Progenitor cell of endocrine pancreas (in vitro differentiated cells): ENCODE data around the gene GGNBP2. TPM values are rescaled to one million over a fixed set of nuclear protein-coding genes. Genes with fewer than 3 reads are reported as not detected.
"Not testable (repeated sequence)": the region's sequence is repeated elsewhere in the genome, so short reads cannot be mapped to it uniquely, and the experiment has no call there.

Experiments
- DNase-seq: peaks from one replicate; pipeline ENCODE4 v3.0.0; 2021; ENCODE audit warnings: low spot score; ENCODE audit not compliant: unreplicated experiment
- H3K27ac Mint-ChIP-seq: 2 replicates; pipeline ENCODE4 v1.8.0; 2021; ENCODE audit warnings: mild to moderate bottlenecking, moderate library complexity, mixed read lengths
- H3K27me3 Mint-ChIP-seq: 2 replicates; pipeline ENCODE4 v1.8.0; 2021; ENCODE audit warnings: mixed read lengths
- H3K36me3 Mint-ChIP-seq: 2 replicates; pipeline ENCODE4 v1.8.0; 2022; ENCODE audit warnings: mixed read lengths; ENCODE audit not compliant: insufficient read depth
- H3K4me1 Mint-ChIP-seq: 2 replicates; pipeline ENCODE4 v1.8.0; 2021; ENCODE audit warnings: low read depth, mixed read lengths
- H3K4me3 Mint-ChIP-seq: 2 replicates; pipeline ENCODE4 v1.8.0; 2021; ENCODE audit warnings: low read depth, mild to moderate bottlenecking, moderate library complexity, mixed read lengths
- H3K9me3 Mint-ChIP-seq: 2 replicates; pipeline ENCODE4 v1.8.0; 2021; ENCODE audit warnings: low read depth, mixed read lengths
- total RNA-seq: library from RNA; stranded (reverse); gene quantifications from 2 replicates; pipeline ENCODE4 v1.2.1, GENCODE V29; 2021
- TF ChIP-seq, protein P1 (sequence below): fragments of 200-600 bp; sonication (generic); IDR thresholded peaks from one replicate; pipeline ENCODE4 v1.5.0; 2021; ENCODE audit warnings: antibody characterized with exemption, mild to moderate bottlenecking; ENCODE audit not compliant: unreplicated experiment

GGNBP2 gene
- total RNA-seq, 1 donor from 2014 or later = 74.2 TPM

GRCh38 chr17:36505171-36505570, 39.5 kb upstream of the GGNBP2 start:
- Mint-ChIP-seq H3K4me1 (no peaks in the 10 kb centered on the region), H3K9me3 (no peaks in the 10 kb centered on the region), H3K27ac (no peak overlapping the region), H3K4me3 (no peak overlapping the region), H3K27me3 (no peaks in the 10 kb centered on the region), H3K36me3 (peaks cover 5% of the 10 kb centered on the region)
- TF ChIP-seq, protein P1, sequence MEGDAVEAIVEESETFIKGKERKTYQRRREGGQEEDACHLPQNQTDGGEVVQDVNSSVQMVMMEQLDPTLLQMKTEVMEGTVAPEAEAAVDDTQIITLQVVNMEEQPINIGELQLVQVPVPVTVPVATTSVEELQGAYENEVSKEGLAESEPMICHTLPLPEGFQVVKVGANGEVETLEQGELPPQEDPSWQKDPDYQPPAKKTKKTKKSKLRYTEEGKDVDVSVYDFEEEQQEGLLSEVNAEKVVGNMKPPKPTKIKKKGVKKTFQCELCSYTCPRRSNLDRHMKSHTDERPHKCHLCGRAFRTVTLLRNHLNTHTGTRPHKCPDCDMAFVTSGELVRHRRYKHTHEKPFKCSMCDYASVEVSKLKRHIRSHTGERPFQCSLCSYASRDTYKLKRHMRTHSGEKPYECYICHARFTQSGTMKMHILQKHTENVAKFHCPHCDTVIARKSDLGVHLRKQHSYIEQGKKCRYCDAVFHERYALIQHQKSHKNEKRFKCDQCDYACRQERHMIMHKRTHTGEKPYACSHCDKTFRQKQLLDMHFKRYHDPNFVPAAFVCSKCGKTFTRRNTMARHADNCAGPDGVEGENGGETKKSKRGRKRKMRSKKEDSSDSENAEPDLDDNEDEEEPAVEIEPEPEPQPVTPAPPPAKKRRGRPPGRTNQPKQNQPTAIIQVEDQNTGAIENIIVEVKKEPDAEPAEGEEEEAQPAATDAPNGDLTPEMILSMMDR = no peak
- no peak for DNase-seq

- Mint-ChIP-seq H3K27ac (no peak overlapping the region), H3K36me3 (peaks cover 5% of the 10 kb centered on the region), H3K27me3 (no peaks in the 10 kb centered on the region), H3K4me3 (no peak overlapping the region), H3K4me1 (no peaks in the 10 kb centered on the region), H3K9me3 (no peaks in the 10 kb centered on the region)
- DNase-seq = no peak
- TF ChIP-seq, protein P1 = no peak
These were observed 38.4 kb upstream of the GGNBP2 start for GRCh38 chr17:36506249-36506826.

DNA sequence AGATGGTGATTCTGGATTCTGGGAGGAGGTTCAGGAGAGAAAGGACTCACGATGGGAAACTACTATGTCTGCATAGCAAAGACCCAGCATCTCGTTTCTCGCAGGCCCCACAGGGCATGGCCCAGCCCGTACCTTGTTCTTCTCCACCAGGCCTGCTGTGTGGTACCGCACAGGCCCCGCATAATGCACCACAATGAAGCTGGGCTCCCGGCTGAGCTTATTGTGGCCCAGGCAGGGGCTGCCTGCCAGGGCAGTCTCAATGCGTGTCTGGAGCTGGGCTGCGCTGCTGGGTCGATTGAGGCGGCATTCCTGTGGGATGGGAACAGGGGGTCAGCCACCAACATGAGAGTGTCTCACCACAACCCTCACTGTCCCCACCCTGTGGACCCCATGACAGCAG, 37.9 kb upstream of the GGNBP2 start:
- TF ChIP-seq, protein P1 = no peak
- H3K36me3 Mint-ChIP-seq = peaks cover 5% of the 10 kb centered on the region
- no peaks in the 10 kb centered on the region for H3K27me3 Mint-ChIP-seq
- H3K4me3 Mint-ChIP-seq = no peak overlapping the region
- no peaks in the 10 kb centered on the region for H3K9me3 Mint-ChIP-seq
- DNase-seq = no peak
- no peaks in the 10 kb centered on the region for H3K4me1 Mint-ChIP-seq
- no peak overlapping the region for H3K27ac Mint-ChIP-seq

DNA sequence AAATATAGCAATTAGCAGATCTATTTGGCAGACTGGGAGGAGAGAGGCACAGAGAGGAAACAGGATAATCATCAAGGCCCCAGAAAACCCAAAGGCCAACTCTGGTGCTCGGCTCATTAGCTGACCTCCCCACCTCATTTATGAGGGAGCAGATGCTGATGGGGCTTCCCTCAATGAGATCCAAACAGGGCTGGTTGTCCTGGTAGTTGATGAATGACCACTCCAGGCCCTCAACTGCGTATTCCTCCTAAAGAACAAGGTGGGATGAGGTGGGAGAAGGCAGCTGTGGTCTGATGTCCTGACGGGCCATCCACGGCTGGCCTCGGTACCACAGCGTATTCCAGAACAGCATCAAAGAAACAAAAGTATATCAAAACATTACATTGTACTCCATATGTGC, 37.5 kb upstream of the GGNBP2 start:
- TF ChIP-seq, protein P1 = no peak
- H3K36me3 Mint-ChIP-seq = peaks cover 5% of the 10 kb centered on the region
- H3K9me3 Mint-ChIP-seq = no peaks in the 10 kb centered on the region
- no peak overlapping the region for H3K27ac Mint-ChIP-seq
- no peaks in the 10 kb centered on the region for H3K4me1 Mint-ChIP-seq
- no peak for DNase-seq
- no peak overlapping the region for H3K4me3 Mint-ChIP-seq
- no peaks in the 10 kb centered on the region for H3K27me3 Mint-ChIP-seq

DNA sequence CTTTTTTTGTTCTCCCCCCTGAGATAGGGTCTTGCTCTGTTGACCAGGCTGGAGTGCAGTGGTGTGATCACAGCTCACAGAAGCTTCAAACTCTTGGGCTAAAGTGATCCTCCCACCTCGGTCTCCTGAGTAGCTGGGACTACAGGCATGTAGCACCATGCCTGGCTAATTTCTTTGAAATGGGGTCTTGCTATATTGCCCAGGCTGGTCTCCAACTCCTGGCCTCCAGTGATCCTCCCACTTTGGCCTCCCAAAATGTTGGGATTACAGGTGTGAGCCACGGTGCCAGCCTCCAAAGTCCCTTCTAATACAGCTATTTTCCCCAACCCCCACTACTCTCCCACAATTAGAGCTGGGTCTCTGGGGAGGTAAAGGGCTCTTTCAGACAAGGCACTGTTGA, 36.3 kb upstream of the GGNBP2 start:
- DNase-seq, H3K27me3 Mint-ChIP-seq, H3K9me3 Mint-ChIP-seq, H3K4me1 Mint-ChIP-seq, H3K36me3 Mint-ChIP-seq, H3K27ac Mint-ChIP-seq, H3K4me3 Mint-ChIP-seq: not testable (repeated sequence)

DNA sequence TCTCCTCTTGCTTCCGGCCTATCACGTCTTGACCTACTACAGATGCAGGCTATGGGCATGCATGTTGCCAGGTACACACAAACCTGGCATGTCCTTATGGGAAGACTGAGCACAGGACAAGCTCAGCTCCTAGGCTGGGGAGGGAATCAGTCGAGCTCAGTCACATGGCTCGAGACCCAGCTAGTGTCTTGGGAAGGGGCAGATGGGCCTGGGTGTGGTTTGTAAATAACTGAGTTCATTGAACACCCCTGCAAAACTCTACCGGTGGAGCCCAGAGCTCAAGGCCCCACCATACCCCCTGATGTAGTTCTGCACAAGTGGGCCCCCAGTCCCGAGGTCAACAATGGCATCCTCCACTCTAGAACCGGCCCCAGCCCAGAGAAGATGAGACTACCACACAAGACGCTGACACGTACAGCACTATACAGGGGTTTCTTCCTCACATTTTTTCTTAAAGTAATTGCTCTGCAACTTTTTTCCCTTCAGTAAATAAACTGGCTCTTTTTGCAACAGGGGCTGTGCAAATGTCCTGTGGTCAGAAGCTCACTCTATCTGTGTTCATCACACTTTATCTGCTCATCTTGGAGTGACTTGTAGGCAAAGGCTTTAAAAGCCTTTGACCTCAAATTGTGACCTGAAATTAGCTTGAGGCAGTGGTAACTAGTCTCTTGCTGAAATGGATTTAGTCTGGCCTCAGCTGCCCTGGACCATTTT, 35.3 kb upstream of the GGNBP2 start:
- Mint-ChIP-seq H3K27me3 (no peaks in the 10 kb centered on the region), H3K4me1 (no peaks in the 10 kb centered on the region), H3K9me3 (no peaks in the 10 kb centered on the region), H3K4me3 (no peak overlapping the region), H3K36me3 (peaks cover 5% of the 10 kb centered on the region), H3K27ac (no peak overlapping the region)
- TF ChIP-seq, protein P1 = no peak
- no peak for DNase-seq
